WTC11 (cell line): ENCODE results near the gene TMEM229B. TPM values are rescaled to one million over a fixed set of nuclear protein-coding genes. Genes with fewer than 3 reads are reported as not detected.

Source experiments
- ATAC-seq: fragments of 200-7000 bp; cut with Tn5 transposase; 2 replicates; pipeline ENCODE4 v1.10.0; 2021; ENCODE audit warnings: mild to moderate bottlenecking, moderate library complexity
- CTCF ChIA-PET: fragments of 300-600 bp; sonication (Branson Sonifier 250); formaldehyde crosslinking; loops from one replicate; lab custom pipeline; 2021; ENCODE audit warnings: antibody characterized with exemption; lab: Charles Lee
- POLR2A ChIA-PET: fragments of 350-600 bp; sonication (Branson Sonifier 250); formaldehyde crosslinking; loops from one replicate; lab custom pipeline; 2021; ENCODE audit warnings: antibody characterized with exemption; lab: Charles Lee
- DNase-seq: peaks from one replicate; pipeline ENCODE4 v3.0.0; 2021; ENCODE audit warnings: low spot score
- H3K27ac Mint-ChIP-seq: 2 replicates; pipeline ENCODE4 v1.8.0; 2021; ENCODE audit warnings: mixed read lengths
- H3K27me3 Mint-ChIP-seq: 2 replicates; pipeline ENCODE4 v1.8.0; 2021; ENCODE audit warnings: low read depth, mild to moderate bottlenecking, moderate library complexity, mixed read lengths
- H3K36me3 Mint-ChIP-seq: 2 replicates; pipeline ENCODE4 v1.8.0; 2021; ENCODE audit warnings: mixed read lengths
- H3K4me1 Mint-ChIP-seq: 2 replicates; pipeline ENCODE4 v1.8.0; 2022; ENCODE audit warnings: mixed read lengths
- H3K4me3 Mint-ChIP-seq: 2 replicates; pipeline ENCODE4 v1.8.0; 2021; ENCODE audit warnings: mild to moderate bottlenecking, moderate library complexity, mixed read lengths
- H3K9me3 Mint-ChIP-seq: 2 replicates; pipeline ENCODE4 v1.8.0; 2021; ENCODE audit warnings: mixed read lengths
- ELF4 ChIP-seq: sonication (generic); formaldehyde crosslinking; IDR thresholded peaks from 2 replicates; pipeline ENCODE4 v1.8.1; 2022; ENCODE audit warnings: low read depth, mild to moderate bottlenecking, moderate library complexity, missing genetic modification reagents
- ETV6 ChIP-seq: sonication (generic); formaldehyde crosslinking; IDR thresholded peaks from 2 replicates; pipeline ENCODE4 v1.8.1; 2022; ENCODE audit warnings: mild to moderate bottlenecking, missing genetic modification reagents
- GRHL2 ChIP-seq: fragments of 250-450 bp; sonication (Bioruptor Pico); IDR thresholded peaks from 2 replicates; pipeline ENCODE4 v1.8.0; 2022; ENCODE audit warnings: mild to moderate bottlenecking, moderate library complexity; ENCODE audit not compliant: insufficient replicate concordance, severe bottlenecking
- JAZF1 ChIP-seq: fragments of 250-450 bp; sonication (Bioruptor Pico); IDR thresholded peaks from 2 replicates; pipeline ENCODE4 v1.9.0; 2021; ENCODE audit warnings: moderate library complexity, mild to moderate bottlenecking, inconsistent platforms
- KAT7 ChIP-seq: sonication (generic); formaldehyde crosslinking; IDR thresholded peaks from 2 replicates; pipeline ENCODE4 v1.8.1; 2023; ENCODE audit warnings: missing genetic modification reagents, mild to moderate bottlenecking, borderline replicate concordance
- MXD4 ChIP-seq: fragments of 250-450 bp; sonication (Bioruptor Pico); IDR thresholded peaks from 2 replicates; pipeline ENCODE4 v1.8.0; 2021; ENCODE audit warnings: mild to moderate bottlenecking, moderate library complexity, borderline replicate concordance
- NFYB ChIP-seq: sonication (generic); formaldehyde crosslinking; conservative IDR thresholded peaks from 2 replicates; pipeline ENCODE4 v1.8.0; 2022; ENCODE audit warnings: low read depth, missing genetic modification reagents
- SP1 ChIP-seq: sonication (generic); formaldehyde crosslinking; conservative IDR thresholded peaks from 2 replicates; pipeline ENCODE4 v1.8.1; 2022; ENCODE audit warnings: missing genetic modification reagents
- STAT6 ChIP-seq: sonication (generic); formaldehyde crosslinking; conservative IDR thresholded peaks from 2 replicates; pipeline ENCODE4 v1.8.1; 2023; ENCODE audit warnings: mild to moderate bottlenecking, low read depth, missing genetic modification reagents, moderate library complexity
- TP53 ChIP-seq: sonication (generic); formaldehyde crosslinking; IDR thresholded peaks from 2 replicates; pipeline ENCODE4 v1.8.1; 2023; ENCODE audit warnings: mild to moderate bottlenecking, missing genetic modification reagents
- ZBTB21 ChIP-seq: sonication (generic); formaldehyde crosslinking; IDR thresholded peaks from 2 replicates; pipeline ENCODE4 v1.8.1; 2023; ENCODE audit warnings: mild to moderate bottlenecking, missing genetic modification reagents, borderline replicate concordance
- ZNF416 ChIP-seq: fragments of 250-450 bp; sonication (Bioruptor Pico); IDR thresholded peaks from 2 replicates; pipeline ENCODE4 v1.9.0; 2021; ENCODE audit warnings: mild to moderate bottlenecking, inconsistent platforms
- total RNA-seq: library from RNA; stranded (reverse); gene quantifications from 3 replicates; pipeline ENCODE4 v1.2.3, GENCODE V29; 2021
- TF ChIP-seq, protein P1 (sequence below): fragments of 250-450 bp; sonication (Bioruptor Pico); conservative IDR thresholded peaks from 2 replicates; pipeline ENCODE4 v1.9.0; 2021; ENCODE audit warnings: mild to moderate bottlenecking
- TF ChIP-seq, protein P2 (sequence below): sonication (generic); formaldehyde crosslinking; IDR thresholded peaks from 2 replicates; pipeline ENCODE4 v1.8.1; 2023; ENCODE audit warnings: mild to moderate bottlenecking, missing genetic modification reagents
- TF ChIP-seq, protein P3 (sequence below): sonication (generic); formaldehyde crosslinking; IDR thresholded peaks from 2 replicates; pipeline ENCODE4 v1.8.1; 2022; ENCODE audit warnings: low read depth, mild to moderate bottlenecking, moderate library complexity, missing genetic modification reagents, borderline replicate concordance
- TF ChIP-seq, protein P4 (sequence below): fragments of 250-450 bp; sonication (Bioruptor Pico); IDR thresholded peaks from 2 replicates; pipeline ENCODE4 v2.1.2; 2022; ENCODE audit warnings: mild to moderate bottlenecking, moderate library complexity

Gene TMEM229B
- total RNA-seq, 1 experiment from 2014 or later: 0.90 TPM

DNA sequence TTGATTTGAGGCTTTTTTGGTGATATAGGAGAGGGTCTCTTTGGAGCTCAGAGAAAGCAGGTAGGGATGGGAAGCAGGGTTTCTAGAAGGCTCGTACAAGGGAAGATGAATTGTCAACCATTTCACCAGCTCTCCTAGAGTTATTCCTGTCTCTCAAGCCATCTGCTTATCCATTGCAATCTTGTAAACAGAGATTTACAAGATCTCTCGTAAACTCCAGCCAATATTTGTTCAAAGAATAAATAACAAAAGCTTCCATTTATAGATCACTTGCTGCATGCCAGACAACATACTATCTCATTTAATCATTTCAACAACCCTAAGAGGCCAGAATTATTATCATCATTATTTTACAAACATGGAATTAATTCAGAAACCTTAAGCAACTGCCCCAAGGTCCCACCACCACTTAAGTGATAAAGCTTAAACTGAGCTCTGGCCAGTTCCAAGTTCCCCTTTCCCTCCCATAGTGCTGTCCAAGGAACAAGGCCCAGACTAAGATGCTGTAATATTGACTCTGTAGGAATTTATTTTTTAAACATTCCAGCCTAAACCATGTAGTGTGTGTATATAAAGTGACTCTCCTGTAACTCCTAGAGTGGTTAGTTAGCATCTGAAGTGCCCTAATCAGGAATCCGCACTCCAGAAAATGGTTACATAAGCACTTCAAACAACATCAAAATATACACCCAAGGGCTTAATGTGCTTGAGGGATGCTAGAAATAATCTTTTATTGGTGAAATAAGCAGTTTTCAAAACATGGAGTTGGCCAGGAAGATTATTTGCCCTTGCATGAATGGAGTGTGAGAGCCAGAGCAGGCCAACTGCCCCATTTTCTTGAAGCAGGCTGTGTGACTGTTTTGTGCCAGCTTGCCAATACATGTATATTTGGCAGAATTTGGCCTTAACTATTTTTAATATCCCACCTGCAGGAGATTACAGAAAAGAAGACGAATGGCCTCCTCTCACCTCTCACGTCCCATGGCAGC is 41.7 kb upstream of the TMEM229B start (continued):
- TF ChIP-seq, protein P1, sequence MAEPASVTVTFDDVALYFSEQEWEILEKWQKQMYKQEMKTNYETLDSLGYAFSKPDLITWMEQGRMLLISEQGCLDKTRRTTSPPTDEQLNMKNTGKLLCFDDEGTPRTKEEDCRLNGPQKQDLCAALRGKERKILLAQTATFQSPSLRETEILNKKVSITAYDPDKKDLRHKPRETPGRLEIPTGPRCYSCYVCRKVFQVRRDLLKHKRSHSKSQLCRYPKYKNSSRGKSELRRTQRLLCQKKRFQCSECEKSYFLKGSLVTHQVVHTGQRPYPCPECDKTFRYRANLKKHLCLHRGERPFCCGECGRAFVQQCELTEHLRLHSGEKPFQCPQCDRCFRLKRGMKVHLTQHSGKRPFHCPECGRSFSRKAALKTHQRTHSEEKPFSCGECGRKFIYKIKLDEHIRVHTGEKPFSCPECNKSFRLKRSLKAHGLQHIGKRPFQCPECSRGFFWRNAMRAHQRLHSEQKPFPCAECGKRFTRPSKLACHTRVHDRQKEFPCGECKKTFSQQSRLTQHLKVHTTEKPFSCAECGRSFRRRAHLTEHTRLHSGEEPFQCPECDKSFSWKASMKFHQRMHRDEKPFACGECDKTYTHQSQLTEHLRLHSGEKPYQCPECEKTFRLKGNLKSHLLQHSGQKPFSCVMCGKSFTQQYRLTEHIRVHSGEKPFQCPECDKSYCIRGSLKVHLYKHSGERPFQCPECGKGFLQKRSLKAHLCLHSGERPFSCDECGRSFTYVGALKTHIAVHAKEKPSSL (CRISPR knock-in tag): no peak
- no peak for TF ChIP-seq TP53

DNA sequence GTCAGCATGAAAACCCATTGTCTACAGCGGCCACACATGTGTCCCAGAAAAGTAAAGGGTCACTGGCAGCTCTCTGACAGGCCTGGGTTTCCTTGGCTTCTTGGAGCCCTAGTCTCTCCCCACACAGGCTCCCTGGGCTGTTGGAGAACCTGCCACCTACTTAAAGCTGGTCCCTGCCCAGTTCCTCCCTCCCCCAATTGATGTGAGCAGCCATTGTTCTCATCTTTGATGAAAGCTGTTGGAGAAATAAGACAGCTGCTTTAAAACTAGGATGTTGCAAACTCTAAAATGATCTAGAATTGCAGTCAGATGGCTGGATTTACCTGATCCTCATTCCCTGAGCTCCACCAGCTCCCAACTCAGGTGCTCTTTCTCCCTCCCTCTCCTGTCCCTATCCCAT is 39.8 kb upstream of the TMEM229B start:
- H3K9me3 Mint-ChIP-seq: no peaks in the 10 kb centered on the region
- DNase-seq (no peak), ATAC-seq (no peak)
- H3K27me3 Mint-ChIP-seq: peaks cover 2% of the 10 kb centered on the region
- H3K4me3 Mint-ChIP-seq: no peak overlapping the region
- no peak overlapping the region for H3K27ac Mint-ChIP-seq
- ChIA-PET CTCF (interaction anchor here (1.0 to 4.5 kb wide), 6 partner anchors 14 to 176 kb away, joined by 3 to 173 read pairs (median 51); partner anchors contain the start of genes ARG2 and PIGH), POLR2A (interaction anchor here (0.5 kb wide), 1 partner anchor 134 kb away, joined by 3 read pairs; no protein-coding TSS in a partner anchor)
- no peaks in the 10 kb centered on the region for H3K36me3 Mint-ChIP-seq
- peaks cover 24% of the 10 kb centered on the region for H3K4me1 Mint-ChIP-seq
- TF ChIP-seq NFYB (CRISPR knock-in tag) (no peak), JAZF1 (no peak), ZBTB21 (CRISPR knock-in tag) (no peak), ZNF416 (no peak), MXD4 (CRISPR knock-in tag) (no peak), ETV6 (CRISPR knock-in tag) (no peak), KAT7 (no peak), SP1 (CRISPR knock-in tag) (no peak), GRHL2 (CRISPR knock-in tag) (no peak), ELF4 (CRISPR knock-in tag) (no peak), STAT6 (CRISPR knock-in tag) (no peak)
- TF ChIP-seq, protein P2, sequence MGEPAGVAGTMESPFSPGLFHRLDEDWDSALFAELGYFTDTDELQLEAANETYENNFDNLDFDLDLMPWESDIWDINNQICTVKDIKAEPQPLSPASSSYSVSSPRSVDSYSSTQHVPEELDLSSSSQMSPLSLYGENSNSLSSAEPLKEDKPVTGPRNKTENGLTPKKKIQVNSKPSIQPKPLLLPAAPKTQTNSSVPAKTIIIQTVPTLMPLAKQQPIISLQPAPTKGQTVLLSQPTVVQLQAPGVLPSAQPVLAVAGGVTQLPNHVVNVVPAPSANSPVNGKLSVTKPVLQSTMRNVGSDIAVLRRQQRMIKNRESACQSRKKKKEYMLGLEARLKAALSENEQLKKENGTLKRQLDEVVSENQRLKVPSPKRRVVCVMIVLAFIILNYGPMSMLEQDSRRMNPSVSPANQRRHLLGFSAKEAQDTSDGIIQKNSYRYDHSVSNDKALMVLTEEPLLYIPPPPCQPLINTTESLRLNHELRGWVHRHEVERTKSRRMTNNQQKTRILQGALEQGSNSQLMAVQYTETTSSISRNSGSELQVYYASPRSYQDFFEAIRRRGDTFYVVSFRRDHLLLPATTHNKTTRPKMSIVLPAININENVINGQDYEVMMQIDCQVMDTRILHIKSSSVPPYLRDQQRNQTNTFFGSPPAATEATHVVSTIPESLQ (CRISPR knock-in tag): no peak
- TF ChIP-seq, protein P3, sequence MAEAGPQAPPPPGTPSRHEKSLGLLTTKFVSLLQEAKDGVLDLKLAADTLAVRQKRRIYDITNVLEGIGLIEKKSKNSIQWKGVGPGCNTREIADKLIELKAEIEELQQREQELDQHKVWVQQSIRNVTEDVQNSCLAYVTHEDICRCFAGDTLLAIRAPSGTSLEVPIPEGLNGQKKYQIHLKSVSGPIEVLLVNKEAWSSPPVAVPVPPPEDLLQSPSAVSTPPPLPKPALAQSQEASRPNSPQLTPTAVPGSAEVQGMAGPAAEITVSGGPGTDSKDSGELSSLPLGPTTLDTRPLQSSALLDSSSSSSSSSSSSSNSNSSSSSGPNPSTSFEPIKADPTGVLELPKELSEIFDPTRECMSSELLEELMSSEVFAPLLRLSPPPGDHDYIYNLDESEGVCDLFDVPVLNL (CRISPR knock-in tag): no peak
- TF ChIP-seq, protein P4, sequence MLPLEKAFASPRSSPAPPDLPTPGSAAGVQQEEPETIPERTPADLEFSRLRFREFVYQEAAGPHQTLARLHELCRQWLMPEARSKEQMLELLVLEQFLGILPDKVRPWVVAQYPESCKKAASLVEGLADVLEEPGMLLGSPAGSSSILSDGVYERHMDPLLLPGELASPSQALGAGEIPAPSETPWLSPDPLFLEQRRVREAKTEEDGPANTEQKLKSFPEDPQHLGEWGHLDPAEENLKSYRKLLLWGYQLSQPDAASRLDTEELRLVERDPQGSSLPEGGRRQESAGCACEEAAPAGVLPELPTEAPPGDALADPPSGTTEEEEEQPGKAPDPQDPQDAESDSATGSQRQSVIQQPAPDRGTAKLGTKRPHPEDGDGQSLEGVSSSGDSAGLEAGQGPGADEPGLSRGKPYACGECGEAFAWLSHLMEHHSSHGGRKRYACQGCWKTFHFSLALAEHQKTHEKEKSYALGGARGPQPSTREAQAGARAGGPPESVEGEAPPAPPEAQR (CRISPR knock-in tag): no peak
- TF ChIP-seq, all 79 proteins: peak for 0
